PC-9 (cell line): ENCODE measurements around the gene PATJ.

ENCODE experiments used
- CTCF ChIP-seq: fragments of 200-600 bp; sonication (generic); conservative IDR thresholded peaks from 2 replicates; pipeline ENCODE4 v1.6.1; 2017; ENCODE audit warnings: mixed run types, antibody characterized with exemption, mild to moderate bottlenecking, moderate library complexity
- EZH2 ChIP-seq: fragments of 200-600 bp; sonication (generic); IDR thresholded peaks from 2 replicates; pipeline ENCODE4 v1.8.0; 2017; ENCODE audit warnings: antibody characterized with exemption, low read depth

GRCh38 chr1:61925591-61926298, 183.5 kb downstream of the PATJ start:
- TF ChIP-seq CTCF (no peak), EZH2 (no peak)
